Measurements from ENCODE around the gene CCL14. TPM values are rescaled to one million over a fixed set of nuclear protein-coding genes. Genes with fewer than 3 reads are reported as not detected.
"Not testable (repeated sequence)": the region's sequence is repeated elsewhere in the genome, so short reads cannot be mapped to it uniquely, and the experiment has no call there.

Gene CCL14
- total RNA-seq, 4 donors from 2014 or later = 6.5 to 57.5 (median 38.0) TPM

- no peaks in the 10 kb centered on the region for H3K36me3 ChIP-seq
- WGBS, 2 donors (ENCODE audit: low coverage in 1 of 2) = 45 to 58% methylated on average over 7 to 9 of the region's 9 CpGs
- H3K9me3 ChIP-seq = no peaks in the 10 kb centered on the region
- H3K4me1 ChIP-seq = no peaks in the 10 kb centered on the region
- H3K27me3 ChIP-seq = peaks cover 3% of the 10 kb centered on the region
- no peak for ATAC-seq
- no peak overlapping the region for H3K27ac ChIP-seq
- TF ChIP-seq, protein P1, sequence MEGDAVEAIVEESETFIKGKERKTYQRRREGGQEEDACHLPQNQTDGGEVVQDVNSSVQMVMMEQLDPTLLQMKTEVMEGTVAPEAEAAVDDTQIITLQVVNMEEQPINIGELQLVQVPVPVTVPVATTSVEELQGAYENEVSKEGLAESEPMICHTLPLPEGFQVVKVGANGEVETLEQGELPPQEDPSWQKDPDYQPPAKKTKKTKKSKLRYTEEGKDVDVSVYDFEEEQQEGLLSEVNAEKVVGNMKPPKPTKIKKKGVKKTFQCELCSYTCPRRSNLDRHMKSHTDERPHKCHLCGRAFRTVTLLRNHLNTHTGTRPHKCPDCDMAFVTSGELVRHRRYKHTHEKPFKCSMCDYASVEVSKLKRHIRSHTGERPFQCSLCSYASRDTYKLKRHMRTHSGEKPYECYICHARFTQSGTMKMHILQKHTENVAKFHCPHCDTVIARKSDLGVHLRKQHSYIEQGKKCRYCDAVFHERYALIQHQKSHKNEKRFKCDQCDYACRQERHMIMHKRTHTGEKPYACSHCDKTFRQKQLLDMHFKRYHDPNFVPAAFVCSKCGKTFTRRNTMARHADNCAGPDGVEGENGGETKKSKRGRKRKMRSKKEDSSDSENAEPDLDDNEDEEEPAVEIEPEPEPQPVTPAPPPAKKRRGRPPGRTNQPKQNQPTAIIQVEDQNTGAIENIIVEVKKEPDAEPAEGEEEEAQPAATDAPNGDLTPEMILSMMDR (IDR thresholded peaks at IDR 0.05) = no peak
- no peak for TF ChIP-seq POLR2A (IDR thresholded peaks at IDR 0.05)
- TF ChIP-seq POLR2AphosphoS5 (IDR thresholded peaks at IDR 0.05) = no peak
- TF ChIP-seq EP300 (IDR thresholded peaks at IDR 0.05) = no peak
- no peak overlapping the region for H3K4me3 ChIP-seq
Measured at GRCh38 chr17:35942588-35943186, 43.8 kb downstream of the CCL14 start.

- not testable (repeated sequence) for H3K27me3 ChIP-seq, ATAC-seq
- 100% methylated on average over 2 of the region's 3 CpGs; no CpG with 5 or more reads in 1 of the 2 donors for WGBS, 2 donors (ENCODE audit: low coverage in 1 of 2)
Measured at GRCh38 chr17:35938492-35938891, 48.0 kb downstream of the CCL14 start.

GRCh38 chr17:35936063-35936462, 50.5 kb downstream of the CCL14 start:
- H3K36me3 ChIP-seq = no peaks in the 10 kb centered on the region
- ATAC-seq = no peak
- H3K9me3 ChIP-seq = no peaks in the 10 kb centered on the region
- H3K27me3 ChIP-seq = no peaks in the 10 kb centered on the region
- WGBS, 2 donors (ENCODE audit: low coverage in 1 of 2) = 88 to 100% methylated on average over 1 to 3 of the region's 5 CpGs
- H3K4me3 ChIP-seq = no peak overlapping the region
- H3K27ac ChIP-seq = no peak overlapping the region
- H3K4me1 ChIP-seq = no peaks in the 10 kb centered on the region
- TF ChIP-seq, protein P1 (IDR thresholded peaks at IDR 0.05) = no peak
- no peak for TF ChIP-seq POLR2AphosphoS5 (IDR thresholded peaks at IDR 0.05)
- no peak for TF ChIP-seq EP300 (IDR thresholded peaks at IDR 0.05)
- no peak for TF ChIP-seq POLR2A (IDR thresholded peaks at IDR 0.05)

More at GRCh38 chr17:35938492-35938891, 48.0 kb downstream of the CCL14 start:
- not testable (repeated sequence) for H3K4me3 ChIP-seq, H3K4me1 ChIP-seq, H3K36me3 ChIP-seq, H3K27ac ChIP-seq, H3K9me3 ChIP-seq

GRCh38 chr17:35934760-35935159, 51.8 kb downstream of the CCL14 start:
- no peak for ATAC-seq
- TF ChIP-seq, protein P1 (IDR thresholded peaks at IDR 0.05) = no peak
- TF ChIP-seq POLR2A (IDR thresholded peaks at IDR 0.05) (no peak), EP300 (IDR thresholded peaks at IDR 0.05) (no peak), POLR2AphosphoS5 (IDR thresholded peaks at IDR 0.05) (no peak)
- H3K4me3 ChIP-seq = no peak overlapping the region
- H3K27me3 ChIP-seq = peaks cover 4% of the 10 kb centered on the region
- H3K27ac ChIP-seq = no peak overlapping the region
- H3K36me3 ChIP-seq = no peaks in the 10 kb centered on the region
- H3K4me1 ChIP-seq = peaks cover 0 to 12% (median 7%) of the 10 kb centered on the region in 3 donors
- H3K9me3 ChIP-seq = no peaks in the 10 kb centered on the region
- WGBS, 2 donors (ENCODE audit: low coverage in 1 of 2) = 67 to 82% methylated on average over 5 to 10 of the region's 10 CpGs

Other genes starting within 250 kb of the CCL14 start
- 1 to 10 TPM in 1 of 4 donors, not detected in 3; 1.5 TPM for gene GAS2L2, start 233.5 kb downstream of the CCL14 start, total RNA-seq
- gene C17orf50, start 225.8 kb downstream of the CCL14 start, total RNA-seq = not detected
- 100 to 1,000 TPM in 2 of 4 donors, 10 to 100 TPM in 2; 78.4 to 139 (median 97.3) TPM for gene MMP28, start 191.1 kb downstream of the CCL14 start, total RNA-seq
- gene TAF15, start 177.2 kb downstream of the CCL14 start, total RNA-seq = 100 to 1,000 TPM in 2 of 4 donors, 10 to 100 TPM in 2; 58.2 to 144 (median 109) TPM
- under 1 TPM in 1 of 4 donors, not detected in 3; 0.27 TPM for gene HEATR9, start 117.8 kb downstream of the CCL14 start, total RNA-seq
- gene CCL5, start 106.4 kb downstream of the CCL14 start, total RNA-seq = 1 to 10 TPM in 3 of 4 donors, under 1 TPM in 1; 0.78 to 3.8 (median 2.2) TPM
- under 1 TPM in 1 of 4 donors, not detected in 3; 0.79 TPM for gene RDM1, start 56.0 kb downstream of the CCL14 start, total RNA-seq
- not detected for gene LYZL6, start 43.0 kb downstream of the CCL14 start, total RNA-seq
- gene CCL16, start 5.2 kb downstream of the CCL14 start, total RNA-seq = not detected
- gene CCL15, start 14.8 kb upstream of the CCL14 start, total RNA-seq = not detected
- 10 to 100 TPM in 1 of 4 donors, 1 to 10 TPM in 2, not detected in 1; 1.2 to 12.9 (median 7.3) TPM for gene CCL23, start 31.2 kb upstream of the CCL14 start, total RNA-seq
- gene CCL18, start 77.5 kb upstream of the CCL14 start, total RNA-seq = 10 to 100 TPM in 2 of 4 donors, 1 to 10 TPM in 1, not detected in 1; 5.9 to 18.0 (median 11.9) TPM
- 1 to 10 TPM in 1 of 4 donors, not detected in 3; 2.4 TPM for gene CCL3, start 103.4 kb upstream of the CCL14 start, total RNA-seq
- gene CCL4, start 117.1 kb upstream of the CCL14 start, total RNA-seq = 1 to 10 TPM in 2 of 4 donors, not detected in 2; 1.4 to 4.7 TPM
- 1 to 10 TPM; 1.7 to 9.2 (median 5.0) TPM for gene TBC1D3B, start 189.9 kb upstream of the CCL14 start, total RNA-seq
- not detected for gene CCL3L1, start 210.0 kb upstream of the CCL14 start, total RNA-seq
- gene CCL4L2, start 224.3 kb upstream of the CCL14 start, total RNA-seq = under 1 TPM in 1 of 4 donors, not detected in 3; 0.69 TPM

All from gastroesophageal sphincter (tissue), 4 donors.